HepG2 (cell line): Measurements from ENCODE around the gene USP10. TPM values are rescaled to one million over a fixed set of nuclear protein-coding genes. Genes with fewer than 3 reads are reported as not detected.

Experiments
- CBX2 ChIP-seq, 2 experiments: fragments of 200-600 bp in 1 of 2; sonication (generic); formaldehyde crosslinking in 1 of 2; IDR thresholded peaks; 2 replicates each; pipeline versions ENCODE4 v1.7.0 to v1.8.1; 2018 to 2022; ENCODE audit warnings: low read depth in 2 of 2, low read length in 1 of 2, mild to moderate bottlenecking in 1 of 2, missing genetic modification reagents in 1 of 2
- CHD4 ChIP-seq: fragments of 200-600 bp; sonication (generic); IDR thresholded peaks from 2 replicates; pipeline ENCODE4 v1.7.0; 2017; ENCODE audit warnings: mild to moderate bottlenecking, low read length, borderline replicate concordance
- HCFC1 ChIP-seq: fragments of 150-350 bp; IDR thresholded peaks from 2 replicates; pipeline ENCODE4 v1.6.1; 2014; ENCODE audit warnings: low read depth, low read length
- MIXL1 ChIP-seq: IDR thresholded peaks from 2 replicates; pipeline ENCODE4 v1.6.1; 2016
- MTF2 ChIP-seq: sonication (generic); formaldehyde crosslinking; IDR thresholded peaks from 2 replicates; pipeline ENCODE4 v1.5.0; 2020; ENCODE audit warnings: missing genetic modification reagents, borderline replicate concordance
- NKX3-1 ChIP-seq: sonication (generic); formaldehyde crosslinking; IDR thresholded peaks from 2 replicates; pipeline ENCODE4 v1.5.0; 2020; ENCODE audit warnings: missing genetic modification reagents
- NR2F6 ChIP-seq, 2 experiments: IDR thresholded peaks; 2 replicates each; pipeline ENCODE4 v1.6.1; 2016; ENCODE audit warnings: antibody characterized with exemption in 1 of 2, mild to moderate bottlenecking in 1 of 2
- RAD21 ChIP-seq: fragments of 450-650 bp; formaldehyde crosslinking; IDR thresholded peaks from 2 replicates; pipeline ENCODE4 v1.5.0; 2020; ENCODE audit warnings: mild to moderate bottlenecking
- RFXAP ChIP-seq: sonication (generic); formaldehyde crosslinking; IDR thresholded peaks from 2 replicates; pipeline ENCODE4 v1.4.0; 2020; ENCODE audit warnings: missing genetic modification reagents, borderline replicate concordance
- ZBTB7A ChIP-seq: sonication (generic); formaldehyde crosslinking; IDR thresholded peaks from 2 replicates; pipeline ENCODE4 v1.8.0; 2022; ENCODE audit warnings: mild to moderate bottlenecking, missing genetic modification reagents
- ZNF556 ChIP-seq: sonication (generic); formaldehyde crosslinking; IDR thresholded peaks from 2 replicates; pipeline ENCODE4 v1.4.0; 2020; ENCODE audit warnings: mild to moderate bottlenecking, missing genetic modification reagents, borderline replicate concordance
- ZSCAN30 ChIP-seq: sonication (generic); formaldehyde crosslinking; IDR thresholded peaks from 2 replicates; pipeline ENCODE4 v1.5.0; 2020; ENCODE audit warnings: mild to moderate bottlenecking, missing genetic modification reagents
- polyA plus RNA-seq, 8 experiments: library from polyadenylated mRNA; depleted of rRNA in 3 of 8; stranded (reverse) in 7 of 8; unstranded in 1 of 8; fragments of >200 nt; fragmentation: Illumina TruSeq in 4 of 8; extraction: Trizol in 4 of 8; gene quantifications; 2 replicates each; pipeline versions ENCODE4 v1.2.1 to v1.2.3, GENCODE V29; 2011 to 2016; ENCODE audit warnings: low read depth in 4 of 8, missing spikeins in 1 of 8, mixed read lengths in 1 of 8; ENCODE audit not compliant: insufficient read depth in 1 of 8
- total RNA-seq, 5 experiments: library from RNA; depleted of rRNA; stranded (reverse); fragments of >200 nt; fragmentation: Illumina TruSeq; extraction: Trizol; gene quantifications; 2 replicates each; pipeline ENCODE4 v1.2.3, GENCODE V29; 2016; ENCODE audit warnings: low read depth in 1 of 5
- TF ChIP-seq, protein P1 (sequence below): sonication (generic); formaldehyde crosslinking; IDR thresholded peaks from 2 replicates; pipeline ENCODE4 v1.4.0; 2020; ENCODE audit warnings: mild to moderate bottlenecking, missing genetic modification reagents
- TF ChIP-seq, protein P2 (sequence below): sonication (generic); formaldehyde crosslinking; conservative IDR thresholded peaks from 2 replicates; pipeline ENCODE4 v1.8.0; 2022; ENCODE audit warnings: low read depth, missing genetic modification reagents
- TF ChIP-seq, protein P3 (sequence below): sonication (generic); formaldehyde crosslinking; IDR thresholded peaks from 2 replicates; pipeline ENCODE4 v1.5.0; 2020; ENCODE audit warnings: missing genetic modification reagents
- TF ChIP-seq, protein P4 (sequence below): sonication (generic); formaldehyde crosslinking; IDR thresholded peaks from 2 replicates; pipeline ENCODE4 v1.4.0; 2020; ENCODE audit warnings: missing genetic modification reagents, low read depth, mild to moderate bottlenecking, borderline replicate concordance
- TF ChIP-seq, protein P5 (sequence below): sonication (generic); formaldehyde crosslinking; IDR thresholded peaks from 2 replicates; pipeline ENCODE4 v1.4.0; 2020; ENCODE audit warnings: mild to moderate bottlenecking, missing genetic modification reagents

The USP10 gene
- total and polyA plus RNA-seq, 2 of the 13 experiments (the other 11 are each of a cell fraction or from before 2014, with no cell fraction given): 79.1 to 122 TPM

DNA sequence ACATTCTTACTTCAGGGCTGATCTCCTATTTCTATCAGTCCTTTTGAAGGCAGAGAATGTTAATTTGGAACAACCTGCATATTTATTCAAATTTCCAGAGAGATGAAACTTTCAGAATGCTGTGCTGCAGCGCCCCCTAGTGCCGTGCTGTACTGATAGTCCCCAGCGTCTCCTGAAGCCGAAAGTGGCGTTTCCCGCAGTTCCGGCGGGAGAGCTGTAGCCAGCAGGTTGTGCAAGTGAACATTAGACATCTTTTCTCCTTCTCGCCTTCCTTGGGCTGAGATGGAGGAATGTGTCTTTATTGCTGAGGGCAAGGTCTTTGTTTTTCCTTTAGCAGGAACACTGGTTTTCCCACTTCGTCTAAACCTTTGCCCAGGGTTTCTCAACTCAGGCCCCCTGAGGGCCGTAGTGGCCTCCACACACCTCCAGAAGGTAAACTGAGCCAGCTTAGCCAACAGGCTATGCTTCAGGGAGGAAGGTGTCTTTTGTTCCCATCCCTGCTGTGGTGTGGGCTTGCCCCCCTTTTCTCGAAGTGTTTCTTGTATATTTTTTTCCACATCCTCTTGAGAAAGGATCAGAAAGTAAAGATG is 26.4 kb downstream of the USP10 start (continued):
- TF ChIP-seq, protein P1, sequence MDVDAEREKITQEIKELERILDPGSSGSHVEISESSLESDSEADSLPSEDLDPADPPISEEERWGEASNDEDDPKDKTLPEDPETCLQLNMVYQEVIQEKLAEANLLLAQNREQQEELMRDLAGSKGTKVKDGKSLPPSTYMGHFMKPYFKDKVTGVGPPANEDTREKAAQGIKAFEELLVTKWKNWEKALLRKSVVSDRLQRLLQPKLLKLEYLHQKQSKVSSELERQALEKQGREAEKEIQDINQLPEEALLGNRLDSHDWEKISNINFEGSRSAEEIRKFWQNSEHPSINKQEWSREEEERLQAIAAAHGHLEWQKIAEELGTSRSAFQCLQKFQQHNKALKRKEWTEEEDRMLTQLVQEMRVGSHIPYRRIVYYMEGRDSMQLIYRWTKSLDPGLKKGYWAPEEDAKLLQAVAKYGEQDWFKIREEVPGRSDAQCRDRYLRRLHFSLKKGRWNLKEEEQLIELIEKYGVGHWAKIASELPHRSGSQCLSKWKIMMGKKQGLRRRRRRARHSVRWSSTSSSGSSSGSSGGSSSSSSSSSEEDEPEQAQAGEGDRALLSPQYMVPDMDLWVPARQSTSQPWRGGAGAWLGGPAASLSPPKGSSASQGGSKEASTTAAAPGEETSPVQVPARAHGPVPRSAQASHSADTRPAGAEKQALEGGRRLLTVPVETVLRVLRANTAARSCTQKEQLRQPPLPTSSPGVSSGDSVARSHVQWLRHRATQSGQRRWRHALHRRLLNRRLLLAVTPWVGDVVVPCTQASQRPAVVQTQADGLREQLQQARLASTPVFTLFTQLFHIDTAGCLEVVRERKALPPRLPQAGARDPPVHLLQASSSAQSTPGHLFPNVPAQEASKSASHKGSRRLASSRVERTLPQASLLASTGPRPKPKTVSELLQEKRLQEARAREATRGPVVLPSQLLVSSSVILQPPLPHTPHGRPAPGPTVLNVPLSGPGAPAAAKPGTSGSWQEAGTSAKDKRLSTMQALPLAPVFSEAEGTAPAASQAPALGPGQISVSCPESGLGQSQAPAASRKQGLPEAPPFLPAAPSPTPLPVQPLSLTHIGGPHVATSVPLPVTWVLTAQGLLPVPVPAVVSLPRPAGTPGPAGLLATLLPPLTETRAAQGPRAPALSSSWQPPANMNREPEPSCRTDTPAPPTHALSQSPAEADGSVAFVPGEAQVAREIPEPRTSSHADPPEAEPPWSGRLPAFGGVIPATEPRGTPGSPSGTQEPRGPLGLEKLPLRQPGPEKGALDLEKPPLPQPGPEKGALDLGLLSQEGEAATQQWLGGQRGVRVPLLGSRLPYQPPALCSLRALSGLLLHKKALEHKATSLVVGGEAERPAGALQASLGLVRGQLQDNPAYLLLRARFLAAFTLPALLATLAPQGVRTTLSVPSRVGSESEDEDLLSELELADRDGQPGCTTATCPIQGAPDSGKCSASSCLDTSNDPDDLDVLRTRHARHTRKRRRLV (CRISPR knock-in tag): peak; percentile 72; the same call in 1 of the 2 replicates
- TF ChIP-seq, protein P2, sequence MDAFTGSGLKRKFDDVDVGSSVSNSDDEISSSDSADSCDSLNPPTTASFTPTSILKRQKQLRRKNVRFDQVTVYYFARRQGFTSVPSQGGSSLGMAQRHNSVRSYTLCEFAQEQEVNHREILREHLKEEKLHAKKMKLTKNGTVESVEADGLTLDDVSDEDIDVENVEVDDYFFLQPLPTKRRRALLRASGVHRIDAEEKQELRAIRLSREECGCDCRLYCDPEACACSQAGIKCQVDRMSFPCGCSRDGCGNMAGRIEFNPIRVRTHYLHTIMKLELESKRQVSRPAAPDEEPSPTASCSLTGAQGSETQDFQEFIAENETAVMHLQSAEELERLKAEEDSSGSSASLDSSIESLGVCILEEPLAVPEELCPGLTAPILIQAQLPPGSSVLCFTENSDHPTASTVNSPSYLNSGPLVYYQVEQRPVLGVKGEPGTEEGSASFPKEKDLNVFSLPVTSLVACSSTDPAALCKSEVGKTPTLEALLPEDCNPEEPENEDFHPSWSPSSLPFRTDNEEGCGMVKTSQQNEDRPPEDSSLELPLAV (CRISPR knock-in tag): no peak
- TF ChIP-seq CHD4: 0 out of 2 replicates have a peak, but pooled peaks have one; percentile 59
- TF ChIP-seq, protein P3, sequence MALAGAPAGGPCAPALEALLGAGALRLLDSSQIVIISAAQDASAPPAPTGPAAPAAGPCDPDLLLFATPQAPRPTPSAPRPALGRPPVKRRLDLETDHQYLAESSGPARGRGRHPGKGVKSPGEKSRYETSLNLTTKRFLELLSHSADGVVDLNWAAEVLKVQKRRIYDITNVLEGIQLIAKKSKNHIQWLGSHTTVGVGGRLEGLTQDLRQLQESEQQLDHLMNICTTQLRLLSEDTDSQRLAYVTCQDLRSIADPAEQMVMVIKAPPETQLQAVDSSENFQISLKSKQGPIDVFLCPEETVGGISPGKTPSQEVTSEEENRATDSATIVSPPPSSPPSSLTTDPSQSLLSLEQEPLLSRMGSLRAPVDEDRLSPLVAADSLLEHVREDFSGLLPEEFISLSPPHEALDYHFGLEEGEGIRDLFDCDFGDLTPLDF: 0 out of 2 replicates have a peak, but pooled peaks have one; percentile 25
- TF ChIP-seq HCFC1: no peak
- TF ChIP-seq ZSCAN30: 0 out of 2 replicates have a peak, but pooled peaks have one; percentile 10
- TF ChIP-seq, protein P4, sequence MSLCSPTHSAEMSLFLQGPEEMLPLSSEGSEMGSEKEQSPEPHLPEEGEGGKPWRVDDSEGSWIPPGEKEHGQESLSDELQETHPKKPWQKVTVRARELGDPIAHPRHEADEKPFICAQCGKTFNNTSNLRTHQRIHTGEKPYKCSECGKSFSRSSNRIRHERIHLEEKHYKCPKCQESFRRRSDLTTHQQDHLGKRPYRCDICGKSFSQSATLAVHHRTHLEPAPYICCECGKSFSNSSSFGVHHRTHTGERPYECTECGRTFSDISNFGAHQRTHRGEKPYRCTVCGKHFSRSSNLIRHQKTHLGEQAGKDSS (CRISPR knock-in tag): no peak
- TF ChIP-seq ZBTB7A: no peak
- TF ChIP-seq, protein P5, sequence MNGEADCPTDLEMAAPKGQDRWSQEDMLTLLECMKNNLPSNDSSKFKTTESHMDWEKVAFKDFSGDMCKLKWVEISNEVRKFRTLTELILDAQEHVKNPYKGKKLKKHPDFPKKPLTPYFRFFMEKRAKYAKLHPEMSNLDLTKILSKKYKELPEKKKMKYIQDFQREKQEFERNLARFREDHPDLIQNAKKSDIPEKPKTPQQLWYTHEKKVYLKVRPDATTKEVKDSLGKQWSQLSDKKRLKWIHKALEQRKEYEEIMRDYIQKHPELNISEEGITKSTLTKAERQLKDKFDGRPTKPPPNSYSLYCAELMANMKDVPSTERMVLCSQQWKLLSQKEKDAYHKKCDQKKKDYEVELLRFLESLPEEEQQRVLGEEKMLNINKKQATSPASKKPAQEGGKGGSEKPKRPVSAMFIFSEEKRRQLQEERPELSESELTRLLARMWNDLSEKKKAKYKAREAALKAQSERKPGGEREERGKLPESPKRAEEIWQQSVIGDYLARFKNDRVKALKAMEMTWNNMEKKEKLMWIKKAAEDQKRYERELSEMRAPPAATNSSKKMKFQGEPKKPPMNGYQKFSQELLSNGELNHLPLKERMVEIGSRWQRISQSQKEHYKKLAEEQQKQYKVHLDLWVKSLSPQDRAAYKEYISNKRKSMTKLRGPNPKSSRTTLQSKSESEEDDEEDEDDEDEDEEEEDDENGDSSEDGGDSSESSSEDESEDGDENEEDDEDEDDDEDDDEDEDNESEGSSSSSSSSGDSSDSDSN (CRISPR knock-in tag): peak; percentile 26; the same call in 1 of the 2 replicates
- peak; percentile 89 for TF ChIP-seq RAD21 (CRISPR knock-in tag)
- peak; percentile 69; the same call in 1 of the 2 replicates for TF ChIP-seq ZNF556 (CRISPR knock-in tag)
- TF ChIP-seq CBX2 (IDR thresholded peaks at IDR 0.05; ENCODE audit: low read depth, low read length): no peak
- no peak for TF ChIP-seq CBX2 (CRISPR knock-in tag; IDR thresholded peaks at IDR 0.05; ENCODE audit: low read depth)
- 0 out of 2 replicates have a peak, but pooled peaks have one; percentile 66 for TF ChIP-seq MTF2
- TF ChIP-seq NR2F6 (IDR thresholded peaks at IDR 0.05): no peak
- 0 out of 2 replicates have a peak, but pooled peaks have one; percentile 28 for TF ChIP-seq NR2F6 (CRISPR knock-in tag; IDR thresholded peaks at IDR 0.05)
- no peak for TF ChIP-seq MIXL1
- TF ChIP-seq NKX3-1 (CRISPR knock-in tag): no peak
- TF ChIP-seq RFXAP (CRISPR knock-in tag): no peak
